GM19238 (cell line): ENCODE data around the gene THSD7A.

ENCODE experiments used
- DNase-seq: peaks from one replicate; pipeline ENCODE4 v3.0.0; 2011; ENCODE audit warnings: low spot score; ENCODE audit not compliant: insufficient read length

Gene THSD7A

DNA sequence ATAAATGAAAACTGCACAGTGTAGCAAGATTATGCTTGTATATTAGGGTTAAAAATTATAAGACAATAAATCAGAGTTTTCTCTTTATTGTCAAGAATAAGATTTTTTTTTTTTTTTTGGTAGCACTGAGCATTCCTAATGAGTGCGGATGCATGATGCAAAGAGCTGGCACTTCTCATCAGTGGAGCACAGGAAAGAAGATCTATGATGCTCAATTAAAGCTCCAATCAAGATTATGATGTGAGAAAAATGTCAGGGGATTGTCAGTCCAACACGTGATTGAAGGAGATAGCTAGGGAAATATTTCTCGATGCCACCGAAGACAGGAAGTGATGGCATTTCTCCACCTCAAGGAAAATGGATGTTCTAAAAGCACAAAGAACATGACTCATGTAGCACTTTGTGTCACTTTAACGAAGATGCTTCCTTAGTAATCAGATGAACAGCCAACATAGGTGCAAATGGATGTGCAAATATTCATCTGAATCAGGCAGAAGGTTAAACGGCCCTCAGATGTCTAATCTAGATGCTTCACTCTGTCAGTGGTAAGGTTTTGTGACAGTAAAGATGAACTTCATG, 240.9 kb downstream of the THSD7A start:
- DNase-seq, result no peak

DNA sequence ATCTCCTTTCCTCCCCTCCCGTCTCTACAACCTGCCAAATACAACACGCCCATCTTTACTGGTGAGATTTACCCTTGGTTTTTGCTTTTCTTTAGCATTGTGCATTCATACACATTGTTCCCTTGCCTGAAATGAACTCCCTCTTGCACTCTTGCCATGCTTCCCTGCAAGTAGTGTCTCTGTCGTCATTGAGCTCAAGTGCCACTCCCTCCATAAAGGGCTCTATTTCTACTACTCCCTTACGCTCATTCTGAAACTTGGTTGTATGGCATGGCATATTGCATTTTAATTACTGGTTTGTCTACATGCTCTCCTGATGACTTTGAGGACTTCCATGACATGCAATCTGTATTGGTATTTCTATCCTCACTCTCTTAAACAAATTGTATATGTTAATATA, 242.7 kb downstream of the THSD7A start:
- DNase-seq, result no peak

DNA sequence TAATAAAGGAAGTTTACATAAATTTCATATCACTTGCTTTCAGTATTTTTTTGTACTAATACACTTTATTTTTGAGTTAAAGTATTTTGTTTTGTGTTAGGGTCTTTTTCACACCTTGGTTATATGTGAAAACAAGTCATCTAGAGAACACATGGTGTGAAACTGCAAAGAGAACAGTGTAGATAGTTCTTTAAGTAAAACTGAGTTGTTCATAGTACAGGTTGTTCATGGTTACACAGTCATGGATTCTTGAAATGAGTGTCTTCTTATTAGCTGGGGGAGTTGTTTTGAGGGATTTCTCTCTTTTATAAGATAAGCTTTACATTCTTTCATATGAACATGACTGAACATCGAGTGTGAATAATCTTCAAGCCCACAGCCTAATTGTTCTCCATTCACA, 244.2 kb downstream of the THSD7A start:
- DNase-seq, result no peak

DNA sequence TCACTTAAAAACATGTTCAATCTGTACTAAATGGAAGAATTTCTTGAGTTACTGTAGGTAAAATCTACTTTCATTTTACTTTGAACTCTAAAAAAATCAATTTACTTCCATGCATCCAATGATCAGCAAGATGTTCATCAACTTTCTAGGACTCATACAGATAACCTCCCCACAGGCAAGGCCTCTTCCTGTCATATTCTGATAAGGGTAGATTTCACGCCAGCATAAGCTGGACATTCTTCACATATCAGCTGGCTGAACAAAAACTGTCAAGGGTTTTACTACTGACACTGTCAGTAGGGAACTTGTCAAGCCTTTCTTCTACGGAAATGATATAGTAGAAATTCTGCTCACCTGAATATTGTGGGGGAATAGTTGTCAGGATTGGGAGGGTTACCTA, 244.9 kb downstream of the THSD7A start:
- no peak for DNase-seq

DNA sequence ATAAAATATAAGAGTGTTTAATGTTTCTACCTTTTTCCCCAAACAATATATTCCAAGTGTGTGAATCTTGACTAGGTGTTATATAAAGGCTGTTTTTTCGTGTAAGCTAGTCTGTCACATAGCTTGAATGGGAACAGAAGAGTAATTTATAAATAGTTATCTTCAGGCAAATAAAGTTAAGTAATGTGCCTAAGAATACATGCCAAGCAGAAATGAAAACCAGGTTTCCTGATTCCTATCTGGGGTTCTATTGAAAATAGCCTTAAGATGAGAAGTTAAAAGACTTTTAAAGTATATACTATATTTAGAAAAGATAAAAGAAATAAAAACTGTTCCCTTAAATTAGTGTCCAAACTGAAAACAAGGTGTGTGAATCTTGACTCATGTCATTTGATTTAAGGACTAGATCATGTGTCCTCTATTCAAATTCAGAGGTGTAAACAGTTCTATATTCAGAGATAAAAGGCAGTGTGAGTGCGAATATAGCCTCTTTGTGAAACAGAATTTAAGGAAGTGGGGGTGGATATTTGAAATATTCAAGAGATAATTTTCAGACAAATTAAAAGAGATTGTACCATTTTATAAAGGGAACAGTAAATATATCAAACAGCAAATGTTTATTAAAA, 247.5 kb downstream of the THSD7A start:
- DNase-seq, result no peak

DNA sequence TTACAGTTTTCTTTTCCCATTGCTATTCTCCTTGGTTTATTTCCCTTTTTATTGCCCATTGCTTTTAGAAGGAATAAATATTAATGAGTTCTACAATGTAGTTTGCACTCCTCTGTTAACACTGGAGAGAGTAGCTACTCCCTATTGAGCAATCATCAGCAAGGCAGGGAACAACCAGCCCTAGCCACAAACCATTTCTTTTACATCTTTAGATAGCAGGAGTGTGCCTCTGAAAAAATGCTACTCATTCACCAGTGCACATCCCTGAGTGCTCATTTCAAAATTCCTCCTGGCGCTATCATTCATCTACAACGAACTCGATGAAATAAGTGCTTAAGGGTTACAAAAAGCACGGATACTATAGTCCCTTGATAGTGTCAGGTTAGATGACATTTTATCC, 252.9 kb downstream of the THSD7A start:
- DNase-seq, result no peak

DNA sequence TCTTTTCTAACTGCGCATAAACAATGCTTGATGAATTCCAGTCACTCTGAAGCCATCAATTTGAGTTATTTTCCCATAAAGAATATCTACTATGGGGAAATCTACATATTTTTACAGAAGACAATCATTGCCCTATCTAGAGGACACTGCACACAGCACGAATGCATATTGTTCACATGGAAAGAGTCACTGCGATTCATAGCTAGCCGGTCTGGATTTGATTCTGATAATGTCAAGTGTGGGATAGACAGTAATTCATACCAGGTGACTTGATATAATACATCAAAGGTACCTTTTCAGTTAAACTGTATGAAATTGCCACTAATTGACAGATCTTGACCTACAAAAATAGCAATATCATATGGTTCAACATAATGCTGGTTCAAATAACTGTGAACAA, 255.7 kb downstream of the THSD7A start:
- DNase-seq, result no peak

DNA sequence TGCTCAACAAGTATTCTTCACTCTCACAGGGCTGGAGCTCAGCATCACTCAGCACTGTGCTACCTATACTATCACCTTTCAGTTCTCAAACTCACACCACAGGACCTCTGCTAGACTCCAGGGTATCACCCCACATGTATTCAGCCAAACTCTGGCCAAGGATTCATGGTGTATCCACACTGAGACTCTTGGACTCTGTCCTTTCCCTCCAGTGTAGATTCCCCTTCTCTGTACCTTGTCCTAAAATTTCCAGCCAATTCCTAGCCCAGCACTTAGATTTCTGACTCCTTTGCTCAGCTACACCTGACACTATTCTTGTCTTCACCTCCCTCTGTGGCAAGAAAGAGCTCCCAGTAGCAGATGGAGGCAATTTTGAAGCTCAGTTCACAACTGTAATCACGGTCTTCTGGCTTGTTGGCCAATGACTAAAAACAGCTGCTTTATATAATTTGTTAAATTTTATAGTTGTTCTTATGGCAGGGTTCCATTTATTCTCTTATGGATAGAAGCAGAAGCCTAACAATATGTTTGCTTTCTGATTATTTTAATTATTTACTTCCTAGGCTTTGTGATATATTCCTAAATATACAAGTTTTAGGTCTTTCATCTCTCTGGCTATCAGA, 258.8 kb downstream of the THSD7A start:
- no peak for DNase-seq

DNA sequence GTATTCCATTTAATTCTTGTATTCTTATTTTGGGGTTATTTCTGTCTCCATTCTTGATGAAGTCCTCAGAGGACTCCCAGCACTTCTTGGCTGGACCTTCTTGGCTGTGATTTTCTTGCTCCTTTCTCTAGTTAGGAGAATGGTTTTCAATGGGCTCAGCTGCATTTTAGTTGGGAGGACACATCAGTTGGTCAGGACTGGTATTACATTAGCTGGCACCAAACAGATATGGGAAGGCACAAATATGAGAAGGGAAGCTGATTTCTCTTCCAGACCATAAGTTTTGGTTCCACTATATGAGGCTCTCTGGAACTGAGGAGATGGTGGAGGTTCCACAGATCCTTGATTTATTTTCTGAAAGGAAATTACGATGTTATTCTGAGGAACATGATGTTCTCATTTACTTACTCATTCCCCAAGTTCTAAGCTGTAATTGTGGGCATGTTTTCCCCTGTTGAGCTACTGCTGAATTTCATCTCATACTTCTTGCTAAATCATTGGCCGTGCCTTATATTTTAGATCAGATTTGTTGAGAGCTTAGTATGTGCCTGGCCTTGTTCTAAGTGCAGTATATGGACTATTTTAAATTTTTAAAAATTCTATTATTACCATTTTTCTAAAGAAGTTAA, 261.0 kb downstream of the THSD7A start:
- no peak for DNase-seq

DNA sequence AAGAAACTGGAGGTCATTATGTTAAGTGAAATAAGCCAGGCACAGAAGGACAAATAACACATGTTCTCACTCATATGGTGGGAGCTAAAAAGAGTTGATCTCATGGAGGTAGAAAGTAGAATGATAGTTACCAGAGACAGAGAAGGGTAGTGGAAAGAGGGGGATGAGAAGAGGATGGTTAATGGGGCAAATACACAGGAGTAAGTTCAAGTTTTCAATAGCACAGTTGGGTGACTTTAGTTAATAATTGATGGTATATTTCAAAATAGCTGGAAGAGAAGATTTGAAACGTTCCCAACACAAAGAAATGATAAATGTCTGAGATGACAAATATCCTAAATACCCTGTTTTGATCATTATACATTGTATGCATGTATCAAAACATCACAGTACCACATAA, 261.8 kb downstream of the THSD7A start:
- DNase-seq, result no peak

DNA sequence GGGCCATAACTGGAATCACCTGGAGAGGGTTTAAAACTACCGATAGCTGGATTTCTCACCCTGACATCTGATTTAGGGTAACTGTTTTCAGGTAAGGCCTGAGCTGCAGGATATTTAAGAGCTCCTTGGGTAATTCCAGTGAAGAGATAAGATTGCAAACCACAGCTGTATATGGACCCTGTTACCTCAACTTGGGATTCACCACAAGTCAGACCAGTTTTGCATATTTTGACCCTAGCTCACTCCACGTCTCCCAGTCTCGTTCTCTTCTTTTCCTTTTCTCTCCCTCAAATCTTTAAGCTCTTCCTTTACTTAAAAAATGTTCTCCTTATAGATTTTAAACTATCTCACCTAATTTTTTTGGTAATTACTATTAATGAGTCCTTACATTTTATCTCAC, 264.4 kb downstream of the THSD7A start:
- no peak for DNase-seq

DNA sequence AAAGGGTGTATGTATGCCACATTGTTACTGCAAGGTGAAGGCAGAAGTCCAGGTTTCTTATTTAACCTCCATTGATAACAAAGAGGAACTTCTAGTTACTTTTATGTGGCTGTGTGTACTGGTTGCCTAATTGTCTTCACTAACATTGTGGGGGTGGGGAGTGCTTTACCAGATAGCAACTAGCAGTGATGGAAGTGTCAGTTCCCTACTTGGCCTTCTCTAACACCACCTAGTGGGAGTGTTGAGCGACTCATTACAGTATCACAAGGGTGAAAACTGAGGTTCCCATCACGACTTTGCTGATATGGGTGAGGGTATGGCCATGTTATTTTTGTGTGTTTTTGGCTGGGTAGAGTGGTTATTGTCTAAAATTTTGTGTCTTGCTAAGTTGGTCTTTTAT, 274.4 kb downstream of the THSD7A start:
- no peak for DNase-seq

DNA sequence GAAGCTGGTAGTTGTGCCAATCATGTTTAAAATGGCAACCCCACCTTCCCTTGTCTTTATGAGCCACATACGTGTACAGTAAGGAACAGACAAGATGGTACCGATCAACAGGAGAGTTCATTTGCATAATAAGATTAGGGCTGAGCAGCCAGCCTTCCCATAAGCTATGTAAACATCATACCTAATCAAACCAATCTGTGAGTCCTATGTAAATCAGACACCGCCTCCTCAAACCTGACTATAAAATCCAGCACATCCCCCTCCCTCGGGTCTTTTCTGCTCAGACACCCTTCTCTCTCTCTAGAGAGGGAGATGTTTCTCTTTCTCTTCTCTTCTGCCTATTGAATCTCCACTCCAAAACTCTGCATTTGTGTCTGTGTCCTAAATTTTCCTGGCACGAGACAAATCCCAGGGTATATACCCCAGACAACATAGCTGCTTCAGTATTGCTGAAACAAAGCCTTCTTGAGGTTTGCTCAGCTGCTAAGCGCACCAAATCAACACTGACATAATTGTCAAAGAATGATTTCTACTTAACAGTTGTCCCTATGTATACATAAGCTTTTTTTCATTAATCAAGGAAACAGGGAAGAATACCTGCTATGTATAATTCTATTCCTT, 279.2 kb downstream of the THSD7A start:
- DNase-seq, result no peak

DNA sequence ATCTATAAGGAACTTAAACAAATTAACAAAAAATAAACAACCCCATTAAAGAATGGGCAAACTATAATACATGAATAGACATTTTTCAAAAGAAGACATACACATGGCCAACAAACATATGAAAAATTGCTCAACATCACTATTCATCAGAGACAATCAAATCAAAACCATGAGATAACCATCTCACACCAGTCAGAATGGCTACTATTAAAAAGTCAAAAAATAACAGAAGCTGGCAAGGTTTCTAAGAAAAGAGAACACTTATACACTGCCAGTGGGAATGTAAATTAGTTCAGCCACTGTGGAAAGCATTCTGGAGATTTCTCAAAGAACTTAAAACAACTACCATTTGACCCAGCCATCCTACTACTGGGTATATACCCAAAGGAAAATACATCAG, 280.5 kb downstream of the THSD7A start:
- no peak for DNase-seq

DNA sequence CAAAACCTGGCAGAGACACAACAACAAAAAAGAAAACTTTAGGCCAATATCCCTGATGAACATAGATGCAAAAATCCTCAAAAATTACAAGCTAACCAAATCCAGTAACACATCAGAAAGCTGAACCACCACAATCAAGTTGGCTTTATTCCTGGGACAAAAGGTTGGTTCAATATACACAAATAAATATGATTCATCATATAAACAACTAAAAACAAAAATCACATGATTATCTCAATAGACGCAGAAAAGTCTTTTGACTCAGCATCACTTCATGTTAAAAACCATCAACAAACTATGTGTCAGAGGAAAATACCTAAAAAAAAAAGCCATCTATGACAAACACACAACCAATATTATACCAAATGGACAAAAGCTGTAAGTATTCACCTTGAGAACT, 283.5 kb downstream of the THSD7A start:
- no peak for DNase-seq

DNA sequence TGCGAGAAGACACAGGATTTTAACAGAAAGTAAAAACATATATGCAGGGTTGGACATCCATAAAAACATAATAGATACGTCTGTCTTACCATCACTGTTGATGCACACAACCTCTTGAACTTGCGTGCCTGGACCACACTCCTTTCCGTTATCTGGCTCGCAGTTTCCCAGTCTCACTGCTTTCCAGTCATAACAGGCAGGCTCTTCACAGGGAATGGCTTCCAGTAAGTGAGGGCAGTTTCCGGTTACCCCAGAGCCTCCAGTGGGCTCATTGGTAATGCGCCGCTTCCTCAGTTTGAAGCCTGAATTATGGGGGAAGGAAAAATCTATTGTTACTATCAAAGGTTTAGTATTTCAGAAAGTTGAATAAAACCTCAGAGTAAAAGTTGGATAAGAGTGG, 290.7 kb downstream of the THSD7A start:
- DNase-seq, result no peak

DNA sequence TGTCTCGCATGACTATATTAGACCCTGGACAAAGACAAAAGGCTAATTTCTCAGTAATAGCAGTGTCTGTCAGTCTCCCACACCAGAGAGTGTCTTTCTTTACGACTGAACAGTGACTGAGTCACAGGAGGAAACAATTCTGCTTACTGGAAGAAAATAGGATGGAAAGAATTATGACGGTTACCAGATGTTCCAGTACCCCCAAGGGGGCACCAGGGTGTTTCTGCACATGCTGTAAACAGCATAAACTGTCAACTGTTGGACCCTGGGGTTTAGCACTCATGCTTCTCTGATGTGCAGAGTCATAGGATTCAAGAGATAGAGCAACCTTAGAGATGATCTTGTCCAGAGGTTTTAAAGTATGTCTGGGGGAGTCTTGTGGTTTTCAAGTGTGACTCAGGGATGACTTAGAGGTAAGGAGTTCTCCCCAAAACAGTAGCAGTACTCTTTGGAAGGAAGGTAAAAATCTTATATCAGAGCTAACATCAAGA, 291.7 kb downstream of the THSD7A start:
- DNase-seq, result no peak

DNA sequence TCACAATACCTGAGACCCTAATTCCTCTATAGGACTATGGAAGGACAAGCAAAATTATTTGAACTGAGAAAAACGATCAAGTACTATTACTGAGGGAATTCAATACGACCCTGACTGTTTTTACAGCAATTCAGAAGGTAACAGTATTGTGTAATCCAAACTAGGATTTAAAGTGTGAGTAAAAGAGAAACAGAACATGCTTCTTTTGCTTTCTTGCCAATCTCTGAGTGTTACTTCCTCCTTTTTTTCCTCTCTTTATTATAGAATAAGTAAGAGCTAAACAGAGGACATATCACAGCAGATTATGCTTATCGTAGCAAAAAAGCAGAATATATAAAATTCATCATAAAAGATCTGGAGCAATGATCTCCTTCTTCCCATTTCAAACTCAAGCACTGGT, 292.1 kb downstream of the THSD7A start:
- DNase-seq, result no peak

DNA sequence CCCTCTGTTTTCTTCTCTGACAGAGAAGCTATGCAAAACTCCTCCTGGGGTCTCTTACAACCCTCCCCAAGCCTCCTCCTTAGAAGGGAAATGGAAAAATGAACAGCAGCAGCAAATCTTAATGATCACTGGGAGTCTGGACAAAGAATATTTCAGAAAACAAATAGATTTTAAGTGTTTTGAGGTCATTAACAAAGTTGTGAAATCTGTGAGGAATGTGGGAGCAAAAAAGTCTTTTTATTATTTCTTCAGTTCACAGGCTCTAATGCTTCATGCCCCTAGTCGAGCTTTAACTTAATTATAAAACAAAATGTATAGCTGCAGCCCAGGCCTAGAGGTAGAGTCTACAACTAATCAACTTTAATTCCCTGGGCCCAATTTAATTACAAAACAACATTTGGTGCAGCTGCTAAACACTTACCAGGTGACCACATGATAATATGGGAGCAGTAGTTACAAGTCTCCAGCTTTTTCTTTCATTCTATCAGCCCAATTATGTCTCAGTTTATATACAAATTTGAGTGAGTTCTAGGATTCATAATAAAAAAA, 293.2 kb downstream of the THSD7A start:
- no peak for DNase-seq

DNA sequence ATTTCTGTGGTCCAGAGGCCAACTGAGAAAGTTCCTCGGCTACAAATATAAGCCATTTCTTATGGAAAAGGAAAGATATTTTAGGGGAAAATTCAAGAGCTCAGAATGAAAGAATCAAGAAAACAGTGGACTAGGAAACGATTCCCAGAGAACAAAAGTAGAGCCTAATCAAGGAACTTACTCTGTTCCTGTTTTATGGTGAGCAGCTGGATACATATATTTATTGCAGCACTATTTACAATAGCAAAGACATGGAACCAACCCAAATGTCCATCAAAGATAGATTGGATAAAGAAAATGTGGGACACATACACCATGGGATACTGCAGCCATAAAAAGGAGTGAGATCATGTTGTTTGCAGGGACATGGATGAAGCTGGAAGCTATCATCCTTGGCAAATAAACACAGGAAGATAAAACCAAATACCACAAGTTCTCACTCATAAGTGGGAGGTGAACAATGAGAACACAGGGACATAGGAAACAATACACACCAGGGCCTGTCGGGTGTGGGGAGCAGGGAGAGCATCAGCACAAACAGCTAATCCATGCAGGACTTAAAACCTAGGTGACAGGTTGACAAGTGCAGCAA, 298.7 kb downstream of the THSD7A start:
- DNase-seq, result no peak

DNA sequence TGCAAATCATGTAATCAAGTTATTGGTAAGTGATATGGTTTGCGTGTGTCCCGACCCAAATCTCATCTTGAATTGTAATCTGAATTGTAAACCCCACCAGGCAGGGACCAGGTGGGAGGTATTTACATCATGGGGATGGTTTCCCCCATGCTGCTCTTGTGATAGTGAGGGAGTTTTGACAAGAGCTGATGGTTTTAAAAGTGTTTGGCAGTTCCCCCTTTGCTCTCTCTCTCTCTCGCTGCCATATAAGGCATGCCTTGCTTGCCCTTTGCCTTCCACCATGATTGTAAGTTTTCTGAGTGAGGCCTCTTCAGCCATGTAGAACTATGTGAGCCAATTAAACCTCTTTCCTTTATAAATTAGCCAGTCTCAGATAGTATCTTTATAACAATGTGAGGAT, 302.6 kb downstream of the THSD7A start:
- no peak for DNase-seq

DNA sequence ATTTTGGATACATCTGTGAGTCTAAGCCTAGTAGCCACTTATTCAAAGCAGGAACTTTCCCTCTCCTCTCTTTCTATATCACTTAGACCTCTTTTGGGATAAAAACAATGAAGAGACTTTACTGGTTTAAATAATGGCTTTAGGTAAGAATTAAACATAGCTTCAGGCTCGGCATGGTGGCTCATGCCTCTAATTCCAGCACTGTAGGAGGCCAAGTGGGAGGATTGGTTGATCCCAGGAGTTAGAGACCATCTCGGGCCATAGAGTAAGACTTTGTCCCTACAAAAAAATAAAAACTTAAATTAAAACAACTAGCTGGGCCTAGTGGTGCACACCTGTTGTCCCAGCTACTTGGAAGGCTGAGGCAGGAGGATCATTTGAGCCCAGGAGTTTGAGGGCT, 304.3 kb downstream of the THSD7A start:
- DNase-seq, result no peak
